Skeletal muscle tissue (tissue), 4 donors: ENCODE data around the gene HNRNPC. TPM values are rescaled to one million over a fixed set of nuclear protein-coding genes. Genes with fewer than 3 reads are reported as not detected.
"Not testable (repeated sequence)": the region's sequence is repeated elsewhere in the genome, so short reads cannot be mapped to it uniquely, and the experiment has no call there.

Experiments
- H3K27ac ChIP-seq: one replicate; pipeline ENCODE4 v1.7.0; 2013; ENCODE audit warnings: mild to moderate bottlenecking, low read depth, low read length, inconsistent platforms
- H3K27me3 ChIP-seq, 3 donors: one replicate each; pipeline ENCODE4 v1.7.0; 2013; ENCODE audit warnings: low read length in 3 of 3; ENCODE audit not compliant: control insufficient read depth in 3 of 3, insufficient read depth in 3 of 3
- H3K36me3 ChIP-seq, 3 donors: one replicate each; pipeline ENCODE4 v1.7.0; 2013; ENCODE audit warnings: low read length in 3 of 3; ENCODE audit not compliant: control insufficient read depth in 3 of 3, insufficient read depth in 3 of 3
- H3K4me1 ChIP-seq, 3 donors: one replicate each; pipeline ENCODE4 v1.7.0; 2013; ENCODE audit warnings: low read length in 3 of 3, mild to moderate bottlenecking in 3 of 3; ENCODE audit not compliant: control insufficient read depth in 3 of 3, insufficient read depth in 3 of 3
- H3K4me3 ChIP-seq, 3 donors: one replicate each; pipeline ENCODE4 v1.7.0; 2013; ENCODE audit warnings: low read length in 3 of 3
- H3K9ac ChIP-seq, 3 donors: one replicate each; pipeline ENCODE4 v1.7.0; 2013; ENCODE audit warnings: low read length in 3 of 3, mild to moderate bottlenecking in 3 of 3, moderate library complexity in 2 of 3, low read depth in 1 of 3
- H3K9me3 ChIP-seq, 3 donors: one replicate each; pipeline ENCODE4 v1.7.0; 2013; ENCODE audit warnings: low read length in 3 of 3; ENCODE audit not compliant: control insufficient read depth in 3 of 3
- total RNA-seq: library from RNA; depleted of rRNA; stranded (reverse); fragments of >200 nt; gene quantifications from one replicate; pipeline ENCODE4 v1.2.3, GENCODE V29; 2014
- donor health status: Osteomylitis.

Gene HNRNPC
- total RNA-seq, 1 donor from 2014 or later, result 440 TPM

DNA sequence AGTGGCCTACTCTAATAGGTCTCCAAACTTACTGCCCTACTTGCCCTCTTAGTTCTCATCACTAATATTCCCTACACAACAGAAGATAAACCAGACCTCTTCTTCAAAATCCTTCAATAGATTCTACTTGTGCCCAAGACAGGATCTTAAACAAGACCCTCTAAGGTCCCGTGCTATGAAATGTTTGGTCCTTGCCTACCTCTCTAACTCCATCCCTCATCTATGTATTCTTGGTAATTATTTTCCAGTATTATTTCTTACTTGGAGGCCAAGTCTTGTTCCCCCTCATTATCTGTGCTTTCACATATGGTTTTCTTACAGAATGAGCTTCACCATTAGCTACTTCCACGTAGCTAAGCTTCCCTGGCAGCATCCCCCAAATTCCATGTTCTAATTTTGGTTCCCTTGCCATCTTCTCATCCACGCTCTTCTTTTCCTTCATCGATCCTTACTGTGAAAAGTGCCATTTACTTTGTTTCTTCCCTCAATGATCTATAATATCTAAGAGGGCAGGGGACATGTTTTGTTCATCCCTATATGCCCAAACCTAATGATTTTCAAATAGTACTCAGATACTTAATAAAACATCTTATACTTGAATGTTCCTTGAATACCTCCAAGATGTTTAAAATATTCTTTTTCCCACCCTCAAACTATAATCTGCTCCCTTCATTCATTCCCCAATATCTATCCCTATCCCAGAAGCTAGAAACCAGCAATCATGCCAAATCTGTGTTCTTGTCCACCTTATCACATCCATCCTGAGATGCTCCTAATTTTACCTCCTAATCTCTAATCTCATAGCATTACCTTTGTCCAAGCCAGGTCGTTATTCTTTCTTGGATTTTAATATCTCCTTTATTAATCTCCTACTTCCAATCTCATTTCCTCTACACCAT is 10.1 kb downstream of the HNRNPC start:
- no peaks in the 10 kb centered on the region for H3K9me3 ChIP-seq
- H3K27ac ChIP-seq, result no peak overlapping the region
- H3K27me3 ChIP-seq, result no peaks in the 10 kb centered on the region
- H3K4me1 ChIP-seq, result peaks cover 36 to 53% (median 37%) of the 10 kb centered on the region in 3 donors
- no peak overlapping the region for H3K4me3 ChIP-seq
- H3K36me3 ChIP-seq, result peaks cover 6 to 33% (median 28%) of the 10 kb centered on the region in 3 donors
- no peak overlapping the region for H3K9ac ChIP-seq

DNA sequence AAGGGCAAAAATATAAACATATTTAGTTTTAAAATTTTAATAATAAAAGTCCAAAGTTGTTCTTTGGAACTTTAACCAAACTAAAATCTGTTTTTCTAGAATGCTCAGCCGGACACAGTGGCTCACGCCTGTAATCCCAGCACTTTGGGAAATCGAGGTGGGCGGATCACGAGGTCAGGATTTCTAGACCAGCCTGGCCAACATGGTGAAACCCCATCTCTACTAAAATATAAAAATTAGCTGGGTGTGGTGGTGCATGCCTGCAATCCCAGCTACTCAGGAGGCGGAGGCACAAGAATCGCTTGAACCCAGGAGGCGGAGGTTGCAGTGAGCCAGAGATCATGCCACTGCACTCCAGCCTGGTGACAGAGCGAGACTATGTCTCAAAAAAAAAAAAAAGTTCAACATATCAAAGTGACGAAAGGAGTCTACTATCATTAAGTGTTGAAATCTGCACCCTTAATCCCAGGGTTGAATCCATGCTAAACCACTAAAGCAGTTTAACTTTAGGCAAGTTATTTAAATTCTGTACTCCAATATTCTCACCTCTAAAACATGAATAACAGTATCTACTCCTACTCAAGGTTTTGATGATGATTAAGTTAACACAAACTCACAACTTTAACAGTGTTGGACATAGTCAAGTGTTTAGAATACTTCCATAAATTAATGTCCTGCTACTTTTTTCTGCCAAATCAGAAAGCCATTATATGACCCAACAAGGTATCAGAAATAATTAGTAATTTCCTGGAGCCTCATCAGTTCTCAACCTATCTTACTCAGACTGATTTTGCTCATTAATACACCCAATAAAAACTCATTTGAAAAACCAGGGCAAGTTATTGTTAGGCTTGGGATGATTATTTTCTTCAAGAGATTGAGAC is 11.0 kb downstream of the HNRNPC start:
- H3K4me1 ChIP-seq, result peaks cover 31 to 45% (median 33%) of the 10 kb centered on the region in 3 donors
- H3K36me3 ChIP-seq, result peaks cover 6 to 28% (median 25%) of the 10 kb centered on the region in 3 donors
- H3K9ac ChIP-seq, result no peak overlapping the region
- no peaks in the 10 kb centered on the region for H3K27me3 ChIP-seq
- no peak overlapping the region for H3K27ac ChIP-seq
- H3K4me3 ChIP-seq, result no peak overlapping the region
- no peaks in the 10 kb centered on the region for H3K9me3 ChIP-seq

- Histone ChIP-seq H3K9me3 (no peaks in the 10 kb centered on the region), H3K4me1 (peaks cover 26 to 39% (median 32%) of the 10 kb centered on the region in 3 donors), H3K9ac (peak overlapping the region in 1 of 3 donors; percentile 19), H3K36me3 (peaks cover 5 to 29% (median 24%) of the 10 kb centered on the region in 3 donors), H3K27ac (no peak overlapping the region), H3K27me3 (no peaks in the 10 kb centered on the region), H3K4me3 (peak overlapping the region in 1 of 3 donors; percentile 18)
Observed at GRCh38 chr14:21257394-21257909, 11.8 kb downstream of the HNRNPC start.

DNA sequence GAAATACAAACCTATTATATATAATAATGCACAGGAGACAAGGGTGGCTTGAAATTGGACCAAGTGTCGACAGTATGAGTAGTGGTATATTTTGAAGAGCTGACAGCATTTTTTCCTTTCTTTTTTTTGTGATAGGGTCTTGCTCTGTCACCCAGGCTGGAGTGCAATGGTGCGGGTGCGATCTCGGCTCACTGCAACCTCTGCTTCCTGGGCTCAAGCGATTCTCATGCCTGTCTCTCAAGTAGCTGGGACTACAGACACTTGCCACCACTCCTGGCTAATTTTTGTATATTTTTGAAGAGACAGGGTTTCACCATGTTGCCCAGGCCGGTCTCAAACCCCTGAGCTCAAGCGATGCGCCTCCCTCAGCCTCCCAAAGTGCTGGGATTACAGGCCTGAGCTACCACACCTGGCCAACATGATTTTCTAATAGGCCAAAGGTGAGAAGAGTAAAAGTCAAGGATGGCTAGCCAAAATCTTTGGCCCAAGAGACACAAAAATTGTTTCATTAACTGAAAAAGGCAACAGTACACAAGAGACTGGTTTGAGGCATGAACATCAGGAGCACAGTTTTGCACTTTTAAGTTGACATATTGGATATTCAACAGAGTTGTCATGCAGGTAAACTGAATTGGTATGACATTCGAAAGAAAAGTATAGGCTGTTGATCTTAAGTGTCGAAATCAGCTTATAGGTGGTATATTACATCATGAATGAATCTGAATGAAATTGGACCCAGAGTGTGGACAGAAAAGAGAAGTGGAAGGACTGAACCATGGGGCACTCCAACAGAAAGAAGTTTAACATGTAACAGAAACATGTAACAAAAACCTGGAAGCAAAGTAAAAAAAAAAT is 12.5 kb downstream of the HNRNPC start:
- peaks cover 5 to 27% (median 23%) of the 10 kb centered on the region in 3 donors for H3K36me3 ChIP-seq
- H3K4me1 ChIP-seq, result peaks cover 26 to 37% (median 29%) of the 10 kb centered on the region in 3 donors
- no peaks in the 10 kb centered on the region for H3K9me3 ChIP-seq
- no peak overlapping the region for H3K4me3 ChIP-seq
- no peak overlapping the region for H3K9ac ChIP-seq
- no peak overlapping the region for H3K27ac ChIP-seq
- no peaks in the 10 kb centered on the region for H3K27me3 ChIP-seq

DNA sequence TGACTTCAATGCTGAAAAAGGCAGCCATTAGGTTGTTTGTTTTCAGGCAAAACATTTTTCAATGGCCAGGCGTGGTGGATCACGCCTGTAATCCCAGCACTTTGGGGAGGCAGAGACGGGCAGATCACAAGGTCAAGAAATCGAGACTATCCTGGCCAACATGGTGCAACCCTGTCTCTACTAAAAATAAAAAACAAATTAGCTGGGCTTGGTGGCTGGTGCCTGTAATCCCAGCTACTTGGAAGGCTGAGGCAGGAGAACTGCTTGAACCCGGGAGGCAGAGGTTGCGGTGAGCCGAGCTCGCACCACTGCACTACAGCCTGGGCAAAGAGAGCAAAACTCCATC is 13.2 kb downstream of the HNRNPC start:
- H3K9me3 ChIP-seq, H3K27me3 ChIP-seq, H3K4me3 ChIP-seq, H3K9ac ChIP-seq: not testable (repeated sequence)
- H3K36me3 ChIP-seq, result peaks cover 4 to 30% (median 16%) of the 10 kb centered on the region in 3 donors
- H3K27ac ChIP-seq, result peak overlapping the region; percentile 47
- peaks cover 26 to 32% (median 29%) of the 10 kb centered on the region in 3 donors for H3K4me1 ChIP-seq

GRCh38 chr14:21255385-21256101 is 13.7 kb downstream of the HNRNPC start:
- no peaks in the 10 kb centered on the region for H3K27me3 ChIP-seq
- peaks cover 23 to 29% (median 29%) of the 10 kb centered on the region in 3 donors for H3K4me1 ChIP-seq
- H3K36me3 ChIP-seq, result peaks cover 4 to 34% (median 20%) of the 10 kb centered on the region in 3 donors
- H3K9ac ChIP-seq, result no peak overlapping the region
- no peak overlapping the region for H3K4me3 ChIP-seq
- peak overlapping the region; percentile 47 for H3K27ac ChIP-seq
- H3K9me3 ChIP-seq, result no peaks in the 10 kb centered on the region

DNA sequence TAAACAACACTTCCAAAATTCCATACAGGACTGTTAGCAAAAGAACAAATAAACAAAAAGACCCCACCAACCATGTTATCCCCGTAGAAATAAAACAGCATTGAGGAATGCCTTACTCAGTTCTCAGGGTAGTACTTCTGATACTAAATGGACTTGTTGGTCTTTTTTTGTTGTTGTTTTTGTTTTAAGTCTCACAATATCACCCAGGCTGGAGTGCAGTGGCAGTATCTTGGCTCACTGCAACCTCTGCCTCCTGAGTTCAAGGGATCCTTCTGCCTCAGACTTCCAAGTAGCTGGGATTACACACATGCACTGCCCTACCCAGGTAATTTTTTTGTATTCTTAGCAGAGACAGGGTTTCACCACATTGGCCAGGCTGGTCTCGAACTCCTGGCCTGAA is 17.1 kb downstream of the HNRNPC start:
- Histone ChIP-seq H3K9ac (peak overlapping the region in 1 of 3 donors; percentile 25), H3K9me3 (no peaks in the 10 kb centered on the region), H3K36me3 (peaks cover 11 to 32% (median 19%) of the 10 kb centered on the region in 3 donors), H3K27me3 (no peaks in the 10 kb centered on the region), H3K4me3 (no peak overlapping the region), H3K4me1 (peaks cover 8 to 17% (median 13%) of the 10 kb centered on the region in 3 donors), H3K27ac (no peak overlapping the region)

DNA sequence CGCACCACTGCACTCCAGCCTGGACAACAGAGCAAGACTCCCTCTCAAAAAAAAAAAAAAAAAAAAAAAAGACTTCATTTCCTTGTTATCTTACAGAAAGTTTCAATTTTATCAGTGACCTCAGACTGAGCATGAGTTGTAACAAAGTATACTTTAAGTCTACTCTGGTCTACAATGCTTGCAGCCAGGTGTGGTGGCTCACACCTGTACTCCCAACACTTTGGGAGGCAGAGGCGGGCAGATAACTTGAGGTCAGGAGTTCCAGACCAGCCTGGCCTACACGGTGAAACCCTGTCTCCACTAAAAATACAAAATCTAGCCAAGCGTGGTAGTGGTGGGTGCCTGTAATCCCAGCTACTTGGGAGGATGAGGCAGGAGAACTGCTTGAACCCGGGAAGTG is 18.0 kb downstream of the HNRNPC start:
- Histone ChIP-seq H3K4me3 (no peak overlapping the region), H3K27ac (no peak overlapping the region), H3K9me3 (no peaks in the 10 kb centered on the region), H3K4me1 (peaks cover 4 to 12% (median 9%) of the 10 kb centered on the region in 3 donors), H3K9ac (no peak overlapping the region), H3K36me3 (peaks cover 11 to 32% (median 17%) of the 10 kb centered on the region in 3 donors), H3K27me3 (no peaks in the 10 kb centered on the region)
